ENCODE data around the gene UBR4.

Gene UBR4

GRCh38 chr1:19086176-19086875 lies 123.7 kb downstream of the UBR4 start (continued):
- TF ChIP-seq ZNF70 (CRISPR knock-in tag; IDR thresholded peaks at IDR 0.05) (no peak), CSDC2 (CRISPR knock-in tag; IDR thresholded peaks at IDR 0.05) (no peak), ZNF8 (CRISPR knock-in tag; IDR thresholded peaks at IDR 0.05) (no peak), BACH2 (CRISPR knock-in tag; IDR thresholded peaks at IDR 0.05; ENCODE audit: borderline replicate concordance) (no peak)

- TF ChIP-seq TSHZ2 (CRISPR knock-in tag; IDR thresholded peaks at IDR 0.05) (no peak), GLIS3 (CRISPR knock-in tag; IDR thresholded peaks at IDR 0.05) (no peak), SNAI2 (CRISPR knock-in tag; IDR thresholded peaks at IDR 0.05) (no peak), CREB5 (CRISPR knock-in tag; IDR thresholded peaks at IDR 0.05; ENCODE audit: low read depth) (no peak), ZNF70 (CRISPR knock-in tag; IDR thresholded peaks at IDR 0.05) (no peak), RARB (CRISPR knock-in tag; IDR thresholded peaks at IDR 0.05) (no peak), ESRRG (CRISPR knock-in tag; IDR thresholded peaks at IDR 0.05) (no peak), ZC3H10 (CRISPR knock-in tag; IDR thresholded peaks at IDR 0.05) (no peak), BACH2 (CRISPR knock-in tag; IDR thresholded peaks at IDR 0.05; ENCODE audit: borderline replicate concordance) (no peak), ZFP3 (CRISPR knock-in tag; IDR thresholded peaks at IDR 0.05) (no peak), ISL1 (CRISPR knock-in tag; IDR thresholded peaks at IDR 0.05) (no peak), ZFP30 (CRISPR knock-in tag; IDR thresholded peaks at IDR 0.05) (no peak), TOX (CRISPR knock-in tag; IDR thresholded peaks at IDR 0.05; ENCODE audit: borderline replicate concordance) (no peak), PATZ1 (CRISPR knock-in tag; IDR thresholded peaks at IDR 0.05; ENCODE audit: borderline replicate concordance) (no peak), PPARA (CRISPR knock-in tag; IDR thresholded peaks at IDR 0.05; ENCODE audit: borderline replicate concordance) (no peak), TCF4 (CRISPR knock-in tag; IDR thresholded peaks at IDR 0.05; ENCODE audit: borderline replicate concordance) (no peak), CSRNP3 (CRISPR knock-in tag; IDR thresholded peaks at IDR 0.05) (no peak), POU6F1 (CRISPR knock-in tag; IDR thresholded peaks at IDR 0.05; ENCODE audit: borderline replicate concordance, low read depth) (no peak), ZNF565 (CRISPR knock-in tag; conservative IDR thresholded peaks at IDR 0.05; ENCODE audit: low read depth) (no peak), ARNTL (CRISPR knock-in tag; IDR thresholded peaks at IDR 0.05; ENCODE audit: borderline replicate concordance, low read depth) (no peak)
- no peak for ATAC-seq
These were observed 125.8 kb downstream of the UBR4 start for GRCh38 chr1:19084206-19084738.
